Middle frontal gyrus (tissue), 1 donor: ENCODE results near the gene KRTAP10-6.
"Not testable (repeated sequence)": the region's sequence is repeated elsewhere in the genome, so short reads cannot be mapped to it uniquely, and the experiment has no call there.

ENCODE experiments used
- DNase-seq: peaks from one replicate; pipeline ENCODE4 v3.0.0-alpha.2; 2015; ENCODE audit warnings: low spot score; ENCODE audit errors: extremely low spot score

KRTAP10-6 gene

GRCh38 chr21:44617071-44617501 lies 24.8 kb upstream of the KRTAP10-6 start:
- DNase-seq, result no peak

GRCh38 chr21:44616591-44616926 lies 24.3 kb upstream of the KRTAP10-6 start:
- no peak for DNase-seq

- DNase-seq, result no peak
Measured at GRCh38 chr21:44615911-44616590, 23.7 kb upstream of the KRTAP10-6 start.

GRCh38 chr21:44615466-44615865 lies 23.2 kb upstream of the KRTAP10-6 start:
- DNase-seq, result no peak

- no peak for DNase-seq
Measured at GRCh38 chr21:44614961-44615391, 22.7 kb upstream of the KRTAP10-6 start.

- no peak for DNase-seq
Measured at GRCh38 chr21:44614161-44614631, 21.9 kb upstream of the KRTAP10-6 start.

- DNase-seq, result no peak
Measured at GRCh38 chr21:44613386-44614155, 21.3 kb upstream of the KRTAP10-6 start.

GRCh38 chr21:44612669-44613229 lies 20.4 kb upstream of the KRTAP10-6 start:
- DNase-seq, result no peak

GRCh38 chr21:44612029-44612486 lies 19.8 kb upstream of the KRTAP10-6 start, which contains the start of gene KRTAP10-8:
KRTAP10-8 (plus strand) TSS chr21:44612079; CDS start chr21:44612101, 22 bp downstream.
- no peak for DNase-seq

- no peak for DNase-seq
Measured at GRCh38 chr21:44611551-44611950, 19.2 kb upstream of the KRTAP10-6 start.

GRCh38 chr21:44610157-44610843 lies 18.0 kb upstream of the KRTAP10-6 start:
- not testable (repeated sequence) for DNase-seq

GRCh38 chr21:44609193-44609592 lies 16.9 kb upstream of the KRTAP10-6 start:
- DNase-seq, result no peak

- no peak for DNase-seq
Measured at GRCh38 chr21:44606495-44606894, 14.2 kb upstream of the KRTAP10-6 start.

GRCh38 chr21:44603911-44604310 lies 11.6 kb upstream of the KRTAP10-6 start:
- no peak for DNase-seq

GRCh38 chr21:44603109-44603875 lies 11.0 kb upstream of the KRTAP10-6 start:
- no peak for DNase-seq

GRCh38 chr21:44602463-44602850 lies 10.2 kb upstream of the KRTAP10-6 start:
- DNase-seq, result no peak

GRCh38 chr21:44601596-44602462 lies 9.5 kb upstream of the KRTAP10-6 start:
- no peak for DNase-seq

GRCh38 chr21:44601091-44601490 lies 8.8 kb upstream of the KRTAP10-6 start:
- DNase-seq, result not testable (repeated sequence)

- not testable (repeated sequence) for DNase-seq
Measured at GRCh38 chr21:44600118-44600978, 8.0 kb upstream of the KRTAP10-6 start, which contains the start of gene KRTAP10-7. KRTAP10-7 (plus strand) TSS chr21:44600597; CDS start chr21:44600622, 25 bp downstream.
